Esophagus muscularis mucosa (tissue), 4 donors: ENCODE results near the gene ERCC6L2. TPM values are rescaled to one million over a fixed set of nuclear protein-coding genes. Genes with fewer than 3 reads are reported as not detected.

Experiments used
- DNase-seq: peaks from one replicate; pipeline ENCODE4 v3.0.0-alpha.2; 2017; ENCODE audit errors: extremely low spot score
- H3K27ac ChIP-seq, 4 donors: fragments of 200-600 bp; sonication (generic); replicated peaks in 1 of 4; 1 replicate in 3 of 4; 2 replicates in 1 of 4; pipeline ENCODE4 v1.5.1; 2016 to 2019; ENCODE audit warnings: mild to moderate bottlenecking in 1 of 4
- H3K27me3 ChIP-seq, 4 donors: fragments of 200-600 bp; sonication (generic); one replicate each; pipeline versions ENCODE4 v1.5.1 to v1.6.0; 2016 to 2019
- H3K36me3 ChIP-seq, 4 donors: fragments of 200-600 bp; sonication (generic); one replicate each; pipeline ENCODE4 v1.5.1; 2016 to 2019
- H3K4me1 ChIP-seq, 4 donors: fragments of 200-600 bp; sonication (generic); one replicate each; pipeline ENCODE4 v1.5.1; 2016 to 2019
- H3K4me3 ChIP-seq, 4 donors: fragments of 200-600 bp; sonication (generic); 1 replicate in 2 of 4; 2 replicates in 2 of 4; pipeline ENCODE4 v1.5.1; 2016 to 2019; ENCODE audit warnings: mild to moderate bottlenecking in 4 of 4, moderate library complexity in 1 of 4
- H3K9me3 ChIP-seq, 4 donors: fragments of 200-600 bp; sonication (generic); 1 replicate in 3 of 4; 2 replicates in 1 of 4; pipeline ENCODE4 v1.5.1; 2016 to 2019
- CTCF ChIP-seq, 3 experiments: fragments of 200-600 bp in 2 of 3; fragments of 450-650 bp in 1 of 3; sonication (generic) in 2 of 3; IDR thresholded peaks; one replicate each; pipeline ENCODE4 v1.5.1; 2017 to 2019; ENCODE audit warnings: antibody characterized with exemption in 3 of 3, mild to moderate bottlenecking in 2 of 3, moderate library complexity in 1 of 3
- EP300 ChIP-seq: sonication (generic); formaldehyde crosslinking; IDR thresholded peaks from one replicate; pipeline ENCODE4 v1.6.1; 2017; ENCODE audit warnings: antibody characterized with exemption
- POLR2A ChIP-seq: fragments of 450-650 bp; IDR thresholded peaks from one replicate; pipeline ENCODE4 v1.6.1; 2017; ENCODE audit warnings: antibody characterized with exemption, moderate library complexity, mild to moderate bottlenecking, low read depth
- POLR2AphosphoS5 ChIP-seq, 2 donors: sonication (generic); formaldehyde crosslinking; IDR thresholded peaks; one replicate each; pipeline ENCODE4 v1.6.1; 2017; ENCODE audit warnings: antibody characterized with exemption in 2 of 2
- WGBS: methylation state at CpG from one replicate; pipeline ENCODE4 v1.1.5; 2018; 5-methylcytosine and 5-hydroxymethylcytosine counted together
- intact Hi-C: fragments of 100-400 bp; cut with DNase I; formaldehyde crosslinking; loops from one replicate; pipeline ENCODE4 v1.15.1; 2023
- total RNA-seq, 4 donors: library from RNA; depleted of rRNA; stranded (reverse); fragments of >200 nt; gene quantifications; one replicate each; pipeline versions ENCODE4 v1.1.0 to v1.2.1, GENCODE V29; 2016

Gene ERCC6L2
- total RNA-seq, 4 donors from 2014 or later = 78.1 to 96.4 (median 86.5) TPM

GRCh38 chr9:95896580-95896979 lies 21.1 kb downstream of the ERCC6L2 start:
- no peaks in the 10 kb centered on the region for H3K27me3 ChIP-seq
- no peak overlapping the region for H3K27ac ChIP-seq
- H3K9me3 ChIP-seq = peaks cover 0 to 8% (median 3%) of the 10 kb centered on the region in 4 donors
- no peak for TF ChIP-seq EP300
- no peak for TF ChIP-seq CTCF (IDR thresholded peaks at IDR 0.05)
- TF ChIP-seq POLR2AphosphoS5 (IDR thresholded peaks at IDR 0.05) = no peak
- TF ChIP-seq POLR2A = no peak
- no peak overlapping the region for H3K4me3 ChIP-seq
- intact Hi-C loops = no loop called here
- H3K36me3 ChIP-seq = peaks cover 0 to 8% (median 3%) of the 10 kb centered on the region in 4 donors
- no peak for DNase-seq
- WGBS = 95% methylated on average over 2 of the region's 2 CpGs
- no peaks in the 10 kb centered on the region for H3K4me1 ChIP-seq

- Histone ChIP-seq H3K4me3 (no peak overlapping the region), H3K9me3 (no peaks in the 10 kb centered on the region), H3K27ac (no peak overlapping the region), H3K36me3 (peaks cover 0 to 8% (median 3%) of the 10 kb centered on the region in 4 donors), H3K27me3 (no peaks in the 10 kb centered on the region), H3K4me1 (no peaks in the 10 kb centered on the region)
- no peak for DNase-seq
- intact Hi-C loops = no loop called here
- WGBS = 83% methylated on average over 3 of the region's 3 CpGs
- TF ChIP-seq POLR2A = no peak
- no peak for TF ChIP-seq POLR2AphosphoS5 (IDR thresholded peaks at IDR 0.05)
- no peak for TF ChIP-seq EP300
- TF ChIP-seq CTCF (IDR thresholded peaks at IDR 0.05) = no peak
Measured at GRCh38 chr9:95901506-95901905, 26.0 kb downstream of the ERCC6L2 start.

DNA sequence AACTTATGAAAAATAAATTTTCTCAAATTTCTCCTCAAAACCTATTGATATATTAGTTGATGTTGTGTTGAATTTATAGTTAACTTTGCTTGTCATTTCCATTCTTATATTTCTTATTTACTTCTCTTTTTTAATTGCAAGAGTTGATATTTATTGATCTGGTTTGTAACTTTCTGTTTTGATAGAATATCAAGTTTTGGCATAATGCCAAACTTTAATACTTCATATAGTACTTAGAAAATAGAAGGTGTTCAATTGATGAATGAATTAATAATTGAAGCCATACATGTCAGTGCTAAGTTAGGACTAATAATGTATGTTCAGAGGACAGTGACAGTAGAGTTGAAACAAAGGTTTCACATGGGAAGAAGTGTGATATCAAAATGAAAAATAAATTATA lies 27.9 kb downstream of the ERCC6L2 start:
- Histone ChIP-seq H3K36me3 (peaks cover 0 to 13% (median 3%) of the 10 kb centered on the region in 4 donors), H3K4me3 (no peak overlapping the region), H3K27ac (no peak overlapping the region), H3K4me1 (no peaks in the 10 kb centered on the region), H3K9me3 (no peaks in the 10 kb centered on the region), H3K27me3 (no peaks in the 10 kb centered on the region)
- DNase-seq = no peak
- TF ChIP-seq POLR2A = no peak
- no peak for TF ChIP-seq POLR2AphosphoS5 (IDR thresholded peaks at IDR 0.05)
- TF ChIP-seq CTCF (IDR thresholded peaks at IDR 0.05) = no peak
- TF ChIP-seq EP300 = no peak
- intact Hi-C loops = no loop called here

- Histone ChIP-seq H3K27ac (no peak overlapping the region), H3K36me3 (peaks cover 0 to 5% (median 0%) of the 10 kb centered on the region in 4 donors), H3K4me1 (no peaks in the 10 kb centered on the region), H3K4me3 (no peak overlapping the region), H3K9me3 (no peaks in the 10 kb centered on the region), H3K27me3 (no peaks in the 10 kb centered on the region)
- DNase-seq = no peak
- no peak for TF ChIP-seq POLR2A
- no peak for TF ChIP-seq CTCF (IDR thresholded peaks at IDR 0.05)
- TF ChIP-seq POLR2AphosphoS5 (IDR thresholded peaks at IDR 0.05) = no peak
- no peak for TF ChIP-seq EP300
- intact Hi-C loops = no loop called here
- WGBS = 90% methylated on average over 2 of the region's 2 CpGs
Measured at GRCh38 chr9:95907794-95908193, 32.3 kb downstream of the ERCC6L2 start.

- H3K36me3 ChIP-seq = peaks cover 0 to 5% (median 0%) of the 10 kb centered on the region in 4 donors
- intact Hi-C loops = no loop called here
- H3K9me3 ChIP-seq = no peaks in the 10 kb centered on the region
- no peak for DNase-seq
- H3K4me1 ChIP-seq = no peaks in the 10 kb centered on the region
- no peaks in the 10 kb centered on the region for H3K27me3 ChIP-seq
- H3K4me3 ChIP-seq = no peak overlapping the region
- H3K27ac ChIP-seq = no peak overlapping the region
- 83% methylated on average over 3 of the region's 3 CpGs for WGBS
- no peak for TF ChIP-seq POLR2A
- TF ChIP-seq CTCF (IDR thresholded peaks at IDR 0.05) = no peak
- no peak for TF ChIP-seq POLR2AphosphoS5 (IDR thresholded peaks at IDR 0.05)
- TF ChIP-seq EP300 = no peak
Measured at GRCh38 chr9:95910023-95910707, 34.7 kb downstream of the ERCC6L2 start.
